ENCODE results near the gene TK2. TPM values are rescaled to one million over a fixed set of nuclear protein-coding genes. Genes with fewer than 3 reads are reported as not detected.

TK2 gene
- total RNA-seq, 1 donor from 2014 or later, result 11.5 TPM

DNA sequence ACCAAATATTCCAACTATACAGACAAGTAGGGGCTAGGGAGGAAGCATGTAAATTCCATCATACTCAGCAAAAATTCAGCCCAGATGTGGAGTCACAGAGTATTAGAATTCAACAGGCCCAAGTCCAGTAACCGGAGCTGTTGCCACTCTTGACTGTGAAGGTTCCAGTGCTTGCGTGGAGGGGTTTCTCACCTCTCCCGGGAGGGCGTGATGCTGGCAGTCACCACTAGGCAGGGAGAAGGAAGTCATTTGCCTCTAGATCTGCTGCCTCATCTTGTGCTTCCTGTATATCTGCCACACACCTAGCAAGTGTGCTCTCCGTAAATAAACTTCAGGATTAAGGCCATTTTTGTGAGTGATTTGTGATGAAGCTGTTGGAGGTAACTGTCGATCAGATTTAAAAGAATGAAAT is 1.4 kb upstream of the TK2 start:
- Histone ChIP-seq H3K9ac (ENCODE audit: low read depth in 1 of 3, low read length in 3 of 3) (no peak overlapping the region), H3K27me3 (ENCODE audit: control insufficient read depth in 3 of 3, insufficient read depth in 3 of 3, low read length in 3 of 3) (no peaks in the 10 kb centered on the region), H3K9me3 (ENCODE audit: control insufficient read depth in 3 of 3, low read length in 3 of 3) (no peaks in the 10 kb centered on the region), H3K4me3 (ENCODE audit: low read length in 3 of 3) (peak overlapping the region in 2 of 3 donors; percentile 85 to 91), H3K4me1 (ENCODE audit: control insufficient read depth in 3 of 3, insufficient read depth in 3 of 3, low read length in 3 of 3) (peaks cover 40 to 49% (median 41%) of the 10 kb centered on the region in 3 donors), H3K27ac (ENCODE audit: low read depth, low read length) (peak overlapping the region; percentile 95), H3K36me3 (ENCODE audit: control insufficient read depth in 3 of 3, insufficient read depth in 3 of 3, low read length in 3 of 3) (peaks cover 4 to 9% (median 8%) of the 10 kb centered on the region in 3 donors)

- peak overlapping the region; percentile 90 to 92 (median 91) for H3K4me3 ChIP-seq (ENCODE audit: low read length in 3 of 3)
- H3K27me3 ChIP-seq (ENCODE audit: control insufficient read depth in 3 of 3, insufficient read depth in 3 of 3, low read length in 3 of 3), result no peaks in the 10 kb centered on the region
- peaks cover 11 to 21% (median 11%) of the 10 kb centered on the region in 3 donors for H3K36me3 ChIP-seq (ENCODE audit: control insufficient read depth in 3 of 3, insufficient read depth in 3 of 3, low read length in 3 of 3)
- no peaks in the 10 kb centered on the region for H3K9me3 ChIP-seq (ENCODE audit: control insufficient read depth in 3 of 3, low read length in 3 of 3)
- H3K4me1 ChIP-seq (ENCODE audit: control insufficient read depth in 3 of 3, insufficient read depth in 3 of 3, low read length in 3 of 3), result peaks cover 40 to 49% (median 41%) of the 10 kb centered on the region in 3 donors
- peak overlapping the region; percentile 87 to 91 (median 91) for H3K9ac ChIP-seq (ENCODE audit: low read depth in 1 of 3, low read length in 3 of 3)
- peak overlapping the region; percentile 86 for H3K27ac ChIP-seq (ENCODE audit: low read depth, low read length)
Observed at GRCh38 chr16:66548868-66549267, 1.1 kb downstream of the TK2 start.

DNA sequence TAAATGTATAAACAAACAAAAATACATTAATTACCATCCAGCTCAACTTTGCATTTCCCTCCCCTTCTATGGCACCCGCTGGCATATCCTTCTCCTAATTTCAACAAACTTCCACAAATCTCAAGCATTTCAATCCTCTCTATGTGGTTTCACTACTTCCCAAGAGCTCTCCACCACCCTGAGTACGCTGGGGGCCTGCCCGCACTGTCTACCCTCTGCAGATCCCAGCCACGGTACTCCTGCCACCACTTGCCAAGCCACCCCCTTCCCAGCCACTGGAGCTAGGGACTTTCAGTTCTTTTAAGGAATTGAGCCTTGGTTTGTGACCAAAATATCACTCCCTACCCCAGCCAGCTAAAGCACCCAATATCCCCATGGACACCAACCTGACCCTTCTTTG is 1.9 kb downstream of the TK2 start:
- Histone ChIP-seq H3K9ac (ENCODE audit: low read depth in 1 of 3, low read length in 3 of 3) (peak overlapping the region in 2 of 3 donors; percentile 55 to 87), H3K9me3 (ENCODE audit: control insufficient read depth in 3 of 3, low read length in 3 of 3) (no peaks in the 10 kb centered on the region), H3K4me3 (ENCODE audit: low read length in 3 of 3) (no peak overlapping the region), H3K36me3 (ENCODE audit: control insufficient read depth in 3 of 3, insufficient read depth in 3 of 3, low read length in 3 of 3) (peaks cover 17 to 27% (median 18%) of the 10 kb centered on the region in 3 donors), H3K27me3 (ENCODE audit: control insufficient read depth in 3 of 3, insufficient read depth in 3 of 3, low read length in 3 of 3) (no peaks in the 10 kb centered on the region), H3K4me1 (ENCODE audit: control insufficient read depth in 3 of 3, insufficient read depth in 3 of 3, low read length in 3 of 3) (peaks cover 38 to 45% (median 38%) of the 10 kb centered on the region in 3 donors), H3K27ac (ENCODE audit: low read depth, low read length) (peak overlapping the region; percentile 86)

- no peak overlapping the region for H3K9ac ChIP-seq (ENCODE audit: low read depth in 1 of 3, low read length in 3 of 3)
- no peaks in the 10 kb centered on the region for H3K9me3 ChIP-seq (ENCODE audit: control insufficient read depth in 3 of 3, low read length in 3 of 3)
- H3K36me3 ChIP-seq (ENCODE audit: control insufficient read depth in 3 of 3, insufficient read depth in 3 of 3, low read length in 3 of 3), result peaks cover 18 to 28% (median 19%) of the 10 kb centered on the region in 3 donors
- no peak overlapping the region for H3K27ac ChIP-seq (ENCODE audit: low read depth, low read length)
- no peaks in the 10 kb centered on the region for H3K27me3 ChIP-seq (ENCODE audit: control insufficient read depth in 3 of 3, insufficient read depth in 3 of 3, low read length in 3 of 3)
- H3K4me3 ChIP-seq (ENCODE audit: low read length in 3 of 3), result no peak overlapping the region
- peaks cover 31 to 38% (median 32%) of the 10 kb centered on the region in 3 donors for H3K4me1 ChIP-seq (ENCODE audit: control insufficient read depth in 3 of 3, insufficient read depth in 3 of 3, low read length in 3 of 3)
Observed at GRCh38 chr16:66547101-66547989, 2.6 kb downstream of the TK2 start.

DNA sequence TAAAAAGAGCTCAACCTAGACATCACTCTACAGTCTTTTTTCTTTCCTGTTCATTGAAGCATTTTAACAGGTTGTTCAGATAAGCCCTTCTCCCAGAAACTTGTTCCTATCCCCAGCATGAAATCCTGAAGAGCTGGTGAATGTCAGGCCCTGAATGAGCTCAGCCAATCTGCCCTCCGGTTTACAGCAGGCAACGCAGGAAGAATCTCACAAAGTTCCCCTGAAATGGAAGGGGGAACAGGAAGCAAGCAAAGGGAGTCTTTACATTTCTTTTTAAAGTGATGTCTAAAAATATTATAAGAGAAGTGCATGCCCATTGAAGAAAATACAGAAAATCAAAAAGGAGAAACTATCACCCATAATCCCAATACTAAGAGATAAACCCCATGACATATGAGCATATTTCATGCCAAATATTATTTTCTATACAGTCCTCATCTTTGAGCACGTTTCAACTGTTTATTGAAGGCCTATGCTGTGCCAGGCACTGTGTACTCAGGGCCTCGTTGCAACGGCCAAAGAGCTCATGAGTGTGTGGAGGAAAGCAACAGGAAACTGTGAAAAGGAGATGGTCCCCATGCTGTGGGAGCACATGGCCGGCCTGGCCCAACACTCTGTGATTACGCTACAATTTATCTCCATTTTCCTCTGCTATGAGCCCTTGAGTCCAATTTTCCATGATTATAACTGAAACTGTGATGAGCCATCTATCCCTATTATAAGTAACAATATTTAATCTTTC is 5.7 kb downstream of the TK2 start:
- Histone ChIP-seq H3K9ac (ENCODE audit: low read depth in 1 of 3, low read length in 3 of 3) (no peak overlapping the region), H3K27ac (ENCODE audit: low read depth, low read length) (no peak overlapping the region)

GRCh38 chr16:66543541-66543940 is 6.4 kb downstream of the TK2 start:
- Histone ChIP-seq H3K9me3 (ENCODE audit: control insufficient read depth in 3 of 3, low read length in 3 of 3) (no peaks in the 10 kb centered on the region), H3K4me3 (ENCODE audit: low read length in 3 of 3) (no peak overlapping the region), H3K27me3 (ENCODE audit: control insufficient read depth in 3 of 3, insufficient read depth in 3 of 3, low read length in 3 of 3) (no peaks in the 10 kb centered on the region), H3K36me3 (ENCODE audit: control insufficient read depth in 3 of 3, insufficient read depth in 3 of 3, low read length in 3 of 3) (peaks cover 25 to 52% (median 31%) of the 10 kb centered on the region in 3 donors), H3K9ac (ENCODE audit: low read depth in 1 of 3, low read length in 3 of 3) (peak overlapping the region in 1 of 3 donors; percentile 33), H3K4me1 (ENCODE audit: control insufficient read depth in 3 of 3, insufficient read depth in 3 of 3, low read length in 3 of 3) (peaks cover 5 to 14% (median 8%) of the 10 kb centered on the region in 3 donors), H3K27ac (ENCODE audit: low read depth, low read length) (no peak overlapping the region)

More for the DNA sequence above, 5.7 kb downstream of the TK2 start:
- Histone ChIP-seq H3K9me3 (ENCODE audit: control insufficient read depth in 3 of 3, low read length in 3 of 3) (no peaks in the 10 kb centered on the region), H3K4me3 (ENCODE audit: low read length in 3 of 3) (no peak overlapping the region), H3K4me1 (ENCODE audit: control insufficient read depth in 3 of 3, insufficient read depth in 3 of 3, low read length in 3 of 3) (peaks cover 12 to 20% (median 14%) of the 10 kb centered on the region in 3 donors), H3K36me3 (ENCODE audit: control insufficient read depth in 3 of 3, insufficient read depth in 3 of 3, low read length in 3 of 3) (peaks cover 23 to 46% (median 31%) of the 10 kb centered on the region in 3 donors), H3K27me3 (ENCODE audit: control insufficient read depth in 3 of 3, insufficient read depth in 3 of 3, low read length in 3 of 3) (no peaks in the 10 kb centered on the region)

- peaks cover 0 to 4% (median 2%) of the 10 kb centered on the region in 3 donors for H3K4me1 ChIP-seq (ENCODE audit: control insufficient read depth in 3 of 3, insufficient read depth in 3 of 3, low read length in 3 of 3)
- no peaks in the 10 kb centered on the region for H3K9me3 ChIP-seq (ENCODE audit: control insufficient read depth in 3 of 3, low read length in 3 of 3)
- H3K27ac ChIP-seq (ENCODE audit: low read depth, low read length), result no peak overlapping the region
- H3K27me3 ChIP-seq (ENCODE audit: control insufficient read depth in 3 of 3, insufficient read depth in 3 of 3, low read length in 3 of 3), result no peaks in the 10 kb centered on the region
- H3K4me3 ChIP-seq (ENCODE audit: low read length in 3 of 3), result no peak overlapping the region
- H3K9ac ChIP-seq (ENCODE audit: low read depth in 1 of 3, low read length in 3 of 3), result no peak overlapping the region
- H3K36me3 ChIP-seq (ENCODE audit: control insufficient read depth in 3 of 3, insufficient read depth in 3 of 3, low read length in 3 of 3), result peaks cover 26 to 51% (median 30%) of the 10 kb centered on the region in 3 donors
Observed at GRCh38 chr16:66542396-66542795, 7.5 kb downstream of the TK2 start.

GRCh38 chr16:66541388-66542355 is 8.2 kb downstream of the TK2 start:
- Histone ChIP-seq H3K9ac (ENCODE audit: low read depth in 1 of 3, low read length in 3 of 3) (no peak overlapping the region), H3K36me3 (ENCODE audit: control insufficient read depth in 3 of 3, insufficient read depth in 3 of 3, low read length in 3 of 3) (peaks cover 27 to 53% (median 36%) of the 10 kb centered on the region in 3 donors), H3K27me3 (ENCODE audit: control insufficient read depth in 3 of 3, insufficient read depth in 3 of 3, low read length in 3 of 3) (no peaks in the 10 kb centered on the region), H3K9me3 (ENCODE audit: control insufficient read depth in 3 of 3, low read length in 3 of 3) (no peaks in the 10 kb centered on the region), H3K27ac (ENCODE audit: low read depth, low read length) (no peak overlapping the region), H3K4me1 (ENCODE audit: control insufficient read depth in 3 of 3, insufficient read depth in 3 of 3, low read length in 3 of 3) (peaks cover 0 to 3% (median 0%) of the 10 kb centered on the region in 3 donors), H3K4me3 (ENCODE audit: low read length in 3 of 3) (no peak overlapping the region)

Measured in skeletal muscle tissue (tissue), 4 donors.